Measurements from ENCODE around the gene ADGRG7.

The ADGRG7 gene

GRCh38 chr3:100602506-100603444 lies 6.6 kb upstream of the ADGRG7 start:
- DNase-seq = no peak

- DNase-seq = no peak
Observed at GRCh38 chr3:100603469-100603868, 5.9 kb upstream of the ADGRG7 start.

- no peak for DNase-seq
Observed at GRCh38 chr3:100605358-100605757, 4.0 kb upstream of the ADGRG7 start.

- DNase-seq = no peak
Observed at GRCh38 chr3:100606894-100607512, 2.4 kb upstream of the ADGRG7 start.

- no peak for DNase-seq
Observed at GRCh38 chr3:100609963-100610362, 562 bp downstream of the ADGRG7 start.

GRCh38 chr3:100611221-100611620 lies 1.8 kb downstream of the ADGRG7 start:
- DNase-seq = no peak

GRCh38 chr3:100613721-100614390 lies 4.5 kb downstream of the ADGRG7 start:
- DNase-seq = no peak

- DNase-seq = no peak
Observed at GRCh38 chr3:100614941-100615340, 5.5 kb downstream of the ADGRG7 start.

GRCh38 chr3:100615684-100616083 lies 6.3 kb downstream of the ADGRG7 start:
- no peak for DNase-seq

GRCh38 chr3:100621251-100621650 lies 11.8 kb downstream of the ADGRG7 start:
- DNase-seq = no peak

- DNase-seq = no peak
Observed at GRCh38 chr3:100627491-100627890, 18.1 kb downstream of the ADGRG7 start.

- DNase-seq = no peak
Observed at GRCh38 chr3:100629421-100630127, 20.2 kb downstream of the ADGRG7 start.

GRCh38 chr3:100630664-100631063 lies 21.3 kb downstream of the ADGRG7 start:
- no peak for DNase-seq

GRCh38 chr3:100631236-100631635 lies 21.8 kb downstream of the ADGRG7 start:
- no peak for DNase-seq

GRCh38 chr3:100634493-100635272 lies 25.3 kb downstream of the ADGRG7 start:
- no peak for DNase-seq

- no peak for DNase-seq
Observed at GRCh38 chr3:100635273-100635701, 25.9 kb downstream of the ADGRG7 start.

GRCh38 chr3:100637197-100637631 lies 27.8 kb downstream of the ADGRG7 start:
- DNase-seq = no peak

GRCh38 chr3:100640633-100641032 lies 31.2 kb downstream of the ADGRG7 start:
- DNase-seq = no peak

- DNase-seq = no peak
Observed at GRCh38 chr3:100641471-100642032, 32.2 kb downstream of the ADGRG7 start.

GRCh38 chr3:100645913-100646312 lies 36.5 kb downstream of the ADGRG7 start:
- DNase-seq = no peak

GRCh38 chr3:100647171-100647570 lies 37.8 kb downstream of the ADGRG7 start:
- DNase-seq = no peak

- no peak for DNase-seq
Observed at GRCh38 chr3:100647657-100648056, 38.3 kb downstream of the ADGRG7 start.
